SH-SY5Y (cell line): Measurements from ENCODE around the gene LAMA3.

ENCODE experiments used
- GATA2 ChIP-seq: IDR thresholded peaks from 2 replicates; pipeline ENCODE4 v1.6.1; 2011; ENCODE audit warnings: mild to moderate bottlenecking, low read depth, low read length
- GATA3 ChIP-seq: IDR thresholded peaks from 2 replicates; pipeline ENCODE4 v1.6.1; 2011; ENCODE audit warnings: low read depth, mild to moderate bottlenecking, low read length, moderate library complexity

- TF ChIP-seq GATA3 (no peak), GATA2 (no peak)
Observed at GRCh38 chr18:23977719-23978483, 288.6 kb downstream of the LAMA3 start.
